MM.1S (cell line): ENCODE measurements around the gene ERC2.

Experiments used
- DNase-seq: peaks from one replicate; pipeline ENCODE4 v3.0.0-alpha.2; 2015
- H2AFZ ChIP-seq: fragments of 300-600 bp; sonication (generic); 2 replicates; pipeline ENCODE4 v1.6.0; 2016; ENCODE audit warnings: antibody characterized with exemption, low read length
- H3F3A ChIP-seq: fragments of 300-600 bp; sonication (generic); 2 replicates; pipeline ENCODE4 v1.6.1; 2016; ENCODE audit warnings: mild to moderate bottlenecking, antibody characterized with exemption, low read length, moderate library complexity, mixed read lengths; ENCODE audit not compliant: insufficient read depth
- H3K27ac ChIP-seq: fragments of 300-600 bp; sonication (generic); 2 replicates; pipeline ENCODE4 v1.5.1; 2016; ENCODE audit warnings: mild to moderate bottlenecking, low read length
- H3K27me3 ChIP-seq: fragments of 300-600 bp; sonication (generic); replicated peaks from 2 replicates; pipeline ENCODE4 v1.6.0; 2016; ENCODE audit warnings: low read length; ENCODE audit not compliant: insufficient read depth
- H3K36me3 ChIP-seq: fragments of 300-600 bp; sonication (generic); replicated peaks from 2 replicates; pipeline ENCODE4 v1.6.1; 2016; ENCODE audit warnings: mild to moderate bottlenecking, low read length, mixed read lengths; ENCODE audit not compliant: insufficient read depth
- H3K4me1 ChIP-seq: fragments of 300-600 bp; sonication (generic); 2 replicates; pipeline ENCODE4 v1.6.1; 2016; ENCODE audit warnings: low read length, mixed read lengths
- H3K4me2 ChIP-seq: fragments of 300-600 bp; sonication (generic); 2 replicates; pipeline ENCODE4 v1.6.0; 2016; ENCODE audit warnings: low read depth, low read length
- H3K4me3 ChIP-seq: fragments of 300-600 bp; sonication (generic); 2 replicates; pipeline ENCODE4 v1.5.1; 2016; ENCODE audit warnings: low read length, mixed read lengths
- H3K79me2 ChIP-seq: fragments of 300-600 bp; sonication (generic); 2 replicates; pipeline ENCODE4 v1.6.1; 2016; ENCODE audit warnings: mixed run types, low read length, mixed read lengths
- H3K9ac ChIP-seq: fragments of 300-600 bp; sonication (generic); 2 replicates; pipeline ENCODE4 v1.6.1; 2016; ENCODE audit warnings: low read length, mixed read lengths
- H3K9me2 ChIP-seq: fragments of 300-600 bp; sonication (generic); replicated peaks from 2 replicates; pipeline ENCODE4 v1.6.1; 2016; ENCODE audit warnings: mild to moderate bottlenecking, low read length, mixed read lengths; ENCODE audit not compliant: insufficient read depth
- H3K9me3 ChIP-seq: fragments of 300-600 bp; sonication (generic); replicated peaks from 2 replicates; pipeline ENCODE4 v1.6.1; 2016; ENCODE audit warnings: mild to moderate bottlenecking, low read length, mixed read lengths; ENCODE audit not compliant: insufficient read depth
- H4K20me1 ChIP-seq: fragments of 300-600 bp; sonication (generic); 2 replicates; pipeline ENCODE4 v1.6.1; 2016; ENCODE audit warnings: mild to moderate bottlenecking, low read length, moderate library complexity, mixed read lengths; ENCODE audit not compliant: insufficient read depth
- EZH2 ChIP-seq: fragments of 300-600 bp; sonication (generic); optimal IDR thresholded peaks from 2 replicates; pipeline ENCODE3; 2017; ENCODE audit warnings: low read depth, mild to moderate bottlenecking, antibody characterized with exemption, low read length, mixed read lengths
- EZH2phosphoT487 ChIP-seq: fragments of 300-600 bp; sonication (generic); IDR thresholded peaks from 2 replicates; pipeline ENCODE4 v1.6.1; 2018; ENCODE audit warnings: antibody characterized with exemption, low read length
- TF ChIP-seq, protein P1 (sequence below): fragments of 300-600 bp; sonication (generic); IDR thresholded peaks from 2 replicates; pipeline ENCODE4 v1.5.1; 2016; ENCODE audit warnings: antibody characterized with exemption, low read length, mixed read lengths

ERC2 gene

DNA sequence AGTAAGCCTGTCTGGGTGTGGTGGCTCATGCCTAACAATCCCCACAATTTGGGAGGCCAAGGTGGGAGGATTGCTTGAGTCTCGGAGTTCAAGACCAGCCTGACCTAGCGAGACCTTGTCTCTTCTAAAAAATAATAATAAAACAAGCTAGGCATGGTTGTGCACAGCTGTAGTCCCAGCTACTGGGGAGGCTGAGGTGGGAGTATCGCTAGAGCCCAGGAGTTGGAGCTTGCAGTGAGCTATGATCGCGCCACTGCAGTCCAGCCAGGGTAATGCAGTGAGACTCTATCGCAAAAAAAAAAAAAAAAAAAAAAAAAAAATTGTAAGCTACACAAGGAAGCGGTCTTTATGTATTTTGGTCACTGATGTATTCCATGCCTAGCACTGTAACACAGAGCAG is 738.7 kb downstream of the ERC2 start:
- Histone ChIP-seq H3K9ac (no peak overlapping the region), H3K27me3 (no peaks in the 10 kb centered on the region), H3K79me2 (no peaks in the 10 kb centered on the region), H3K36me3 (no peaks in the 10 kb centered on the region), H2AFZ (no peak overlapping the region), H4K20me1 (no peaks in the 10 kb centered on the region), H3K4me2 (no peak overlapping the region), H3K27ac (no peak overlapping the region), H3F3A (no peaks in the 10 kb centered on the region), H3K4me3 (no peak overlapping the region), H3K9me3 (no peaks in the 10 kb centered on the region), H3K4me1 (0 out of 2 replicates have a peak, but pooled peaks cover 3% of the 10 kb centered on the region), H3K9me2 (no peaks in the 10 kb centered on the region)
- TF ChIP-seq EZH2phosphoT487 (no peak), EZH2 (no peak)
- TF ChIP-seq, protein P1, sequence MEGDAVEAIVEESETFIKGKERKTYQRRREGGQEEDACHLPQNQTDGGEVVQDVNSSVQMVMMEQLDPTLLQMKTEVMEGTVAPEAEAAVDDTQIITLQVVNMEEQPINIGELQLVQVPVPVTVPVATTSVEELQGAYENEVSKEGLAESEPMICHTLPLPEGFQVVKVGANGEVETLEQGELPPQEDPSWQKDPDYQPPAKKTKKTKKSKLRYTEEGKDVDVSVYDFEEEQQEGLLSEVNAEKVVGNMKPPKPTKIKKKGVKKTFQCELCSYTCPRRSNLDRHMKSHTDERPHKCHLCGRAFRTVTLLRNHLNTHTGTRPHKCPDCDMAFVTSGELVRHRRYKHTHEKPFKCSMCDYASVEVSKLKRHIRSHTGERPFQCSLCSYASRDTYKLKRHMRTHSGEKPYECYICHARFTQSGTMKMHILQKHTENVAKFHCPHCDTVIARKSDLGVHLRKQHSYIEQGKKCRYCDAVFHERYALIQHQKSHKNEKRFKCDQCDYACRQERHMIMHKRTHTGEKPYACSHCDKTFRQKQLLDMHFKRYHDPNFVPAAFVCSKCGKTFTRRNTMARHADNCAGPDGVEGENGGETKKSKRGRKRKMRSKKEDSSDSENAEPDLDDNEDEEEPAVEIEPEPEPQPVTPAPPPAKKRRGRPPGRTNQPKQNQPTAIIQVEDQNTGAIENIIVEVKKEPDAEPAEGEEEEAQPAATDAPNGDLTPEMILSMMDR, result no peak
- DNase-seq, result no peak

DNA sequence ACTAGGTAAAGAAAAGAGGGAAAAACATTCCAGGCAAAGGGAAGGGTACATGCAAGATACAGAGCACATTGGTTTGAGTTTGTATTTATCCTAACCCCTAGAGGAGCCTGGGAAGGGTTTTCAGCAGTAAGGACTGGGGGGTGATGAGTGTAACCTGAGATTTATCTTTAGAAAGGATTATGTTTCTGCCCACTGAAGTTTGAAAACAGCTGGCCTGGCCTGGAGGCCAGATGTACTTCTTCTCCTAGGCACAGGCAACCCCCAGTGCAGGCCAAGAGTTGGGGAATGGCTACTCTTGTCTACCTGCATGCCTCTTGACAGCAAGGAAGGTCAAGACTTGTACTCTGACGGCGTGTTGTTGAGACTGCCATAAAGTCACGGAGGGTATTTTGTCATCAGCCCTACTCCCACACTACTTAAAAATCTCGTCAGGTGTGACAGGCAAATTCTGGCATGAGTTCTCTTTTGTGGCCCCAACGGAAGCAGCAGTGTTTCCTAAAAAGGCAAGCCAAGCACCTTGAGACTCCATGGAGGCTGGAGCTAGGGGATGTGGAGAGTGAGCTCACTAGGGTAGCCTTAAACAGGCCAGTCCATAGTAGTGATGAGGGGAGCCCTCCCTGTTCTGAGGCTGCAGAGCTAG is 739.7 kb downstream of the ERC2 start:
- H3K27me3 ChIP-seq, result no peaks in the 10 kb centered on the region
- no peak overlapping the region for H3K4me2 ChIP-seq
- TF ChIP-seq, protein P1, result no peak
- TF ChIP-seq EZH2, result no peak
- no peak for TF ChIP-seq EZH2phosphoT487
- H3K9me2 ChIP-seq, result no peaks in the 10 kb centered on the region
- no peaks in the 10 kb centered on the region for H3K36me3 ChIP-seq
- H4K20me1 ChIP-seq, result no peaks in the 10 kb centered on the region
- no peaks in the 10 kb centered on the region for H3F3A ChIP-seq
- H3K4me3 ChIP-seq, result no peak overlapping the region
- H3K4me1 ChIP-seq, result 0 out of 2 replicates have a peak, but pooled peaks cover 4% of the 10 kb centered on the region
- H2AFZ ChIP-seq, result no peak overlapping the region
- no peak overlapping the region for H3K9ac ChIP-seq
- no peaks in the 10 kb centered on the region for H3K9me3 ChIP-seq
- H3K79me2 ChIP-seq, result no peaks in the 10 kb centered on the region
- no peak overlapping the region for H3K27ac ChIP-seq
- no peak for DNase-seq

DNA sequence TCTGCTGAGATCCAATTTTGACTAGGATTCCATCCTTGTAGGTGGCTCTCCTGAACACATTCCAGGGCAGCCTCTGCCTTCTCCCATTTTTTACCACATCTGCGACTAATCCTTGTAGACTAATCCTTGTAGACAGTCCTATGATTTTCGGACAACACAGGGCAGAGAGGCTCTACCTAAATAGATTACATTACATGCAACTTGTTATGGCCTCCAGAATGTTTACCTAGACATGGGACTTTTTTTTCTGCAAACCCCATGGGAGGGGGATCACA is 741.8 kb downstream of the ERC2 start:
- H2AFZ ChIP-seq, result no peak overlapping the region
- no peaks in the 10 kb centered on the region for H3K79me2 ChIP-seq
- no peaks in the 10 kb centered on the region for H3K9me3 ChIP-seq
- H3K36me3 ChIP-seq, result no peaks in the 10 kb centered on the region
- DNase-seq, result no peak
- H3K27ac ChIP-seq, result no peak overlapping the region
- H3K9me2 ChIP-seq, result no peaks in the 10 kb centered on the region
- TF ChIP-seq EZH2phosphoT487, result no peak
- TF ChIP-seq, protein P1, result no peak
- no peak for TF ChIP-seq EZH2
- no peak overlapping the region for H3K4me3 ChIP-seq
- no peak overlapping the region for H3K9ac ChIP-seq
- H3K4me1 ChIP-seq, result 0 out of 2 replicates have a peak, but pooled peaks cover 4% of the 10 kb centered on the region
- no peaks in the 10 kb centered on the region for H4K20me1 ChIP-seq
- H3K27me3 ChIP-seq, result no peaks in the 10 kb centered on the region
- H3K4me2 ChIP-seq, result no peak overlapping the region
- no peaks in the 10 kb centered on the region for H3F3A ChIP-seq
